Astrocyte of the cerebellum (primary cell): ENCODE measurements around the gene AGPAT4.

Source experiments
- DNase-seq: peaks from one replicate; pipeline ENCODE4 v3.0.0-alpha.2; 2011; ENCODE audit warnings: low read depth
- H3K4me3 ChIP-seq: 2 replicates; pipeline ENCODE4 v1.5.1; 2011; ENCODE audit warnings: mild to moderate bottlenecking, low read depth, low read length, moderate library complexity
- in situ Hi-C: cut with HindIII; loops from 2 replicates; pipeline ENCODE4 v1.10.0; 2017; ENCODE audit warnings: low sequenced_read_pairs
- TF ChIP-seq, protein P1 (sequence below): IDR thresholded peaks from 2 replicates; pipeline ENCODE4 v1.5.1; 2012; ENCODE audit warnings: low read length, low read depth, moderate library complexity, mild to moderate bottlenecking; ENCODE audit errors: missing control alignments

The AGPAT4 gene

DNA sequence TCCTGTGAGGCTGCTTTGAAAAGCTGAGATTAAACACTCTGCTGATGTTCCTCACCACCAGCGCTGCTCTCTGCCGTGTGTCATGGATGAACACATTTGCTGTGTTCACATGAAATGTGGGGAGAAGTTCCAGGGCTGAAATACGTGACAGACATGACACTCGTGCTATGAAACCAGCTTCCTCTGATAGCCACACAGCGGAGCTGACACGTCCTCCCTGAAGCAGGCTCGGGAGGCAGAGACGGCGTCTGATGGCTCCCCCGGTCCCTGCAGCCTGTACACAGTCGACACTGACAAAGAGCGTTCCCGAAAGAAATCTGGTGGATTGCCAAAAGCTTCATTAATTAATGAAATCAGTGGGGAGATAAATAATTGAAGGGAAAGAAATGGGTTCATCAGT is 17.5 kb downstream of the AGPAT4 start:
- in situ Hi-C loops: loop anchor here (10.0 kb wide), 1 partner anchor 322 kb away; no protein-coding TSS in a partner anchor
- DNase-seq: no peak

GRCh38 chr6:161255518-161255917 is 18.3 kb downstream of the AGPAT4 start:
- in situ Hi-C loops: loop anchor here (10.0 kb wide), 1 partner anchor 321 kb away; no protein-coding TSS in a partner anchor
- TF ChIP-seq, protein P1, sequence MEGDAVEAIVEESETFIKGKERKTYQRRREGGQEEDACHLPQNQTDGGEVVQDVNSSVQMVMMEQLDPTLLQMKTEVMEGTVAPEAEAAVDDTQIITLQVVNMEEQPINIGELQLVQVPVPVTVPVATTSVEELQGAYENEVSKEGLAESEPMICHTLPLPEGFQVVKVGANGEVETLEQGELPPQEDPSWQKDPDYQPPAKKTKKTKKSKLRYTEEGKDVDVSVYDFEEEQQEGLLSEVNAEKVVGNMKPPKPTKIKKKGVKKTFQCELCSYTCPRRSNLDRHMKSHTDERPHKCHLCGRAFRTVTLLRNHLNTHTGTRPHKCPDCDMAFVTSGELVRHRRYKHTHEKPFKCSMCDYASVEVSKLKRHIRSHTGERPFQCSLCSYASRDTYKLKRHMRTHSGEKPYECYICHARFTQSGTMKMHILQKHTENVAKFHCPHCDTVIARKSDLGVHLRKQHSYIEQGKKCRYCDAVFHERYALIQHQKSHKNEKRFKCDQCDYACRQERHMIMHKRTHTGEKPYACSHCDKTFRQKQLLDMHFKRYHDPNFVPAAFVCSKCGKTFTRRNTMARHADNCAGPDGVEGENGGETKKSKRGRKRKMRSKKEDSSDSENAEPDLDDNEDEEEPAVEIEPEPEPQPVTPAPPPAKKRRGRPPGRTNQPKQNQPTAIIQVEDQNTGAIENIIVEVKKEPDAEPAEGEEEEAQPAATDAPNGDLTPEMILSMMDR: no peak
- no peak overlapping the region for H3K4me3 ChIP-seq
- no peak for DNase-seq

More for the DNA sequence above, 17.5 kb downstream of the AGPAT4 start:
- no peak overlapping the region for H3K4me3 ChIP-seq
- TF ChIP-seq, protein P1: no peak

DNA sequence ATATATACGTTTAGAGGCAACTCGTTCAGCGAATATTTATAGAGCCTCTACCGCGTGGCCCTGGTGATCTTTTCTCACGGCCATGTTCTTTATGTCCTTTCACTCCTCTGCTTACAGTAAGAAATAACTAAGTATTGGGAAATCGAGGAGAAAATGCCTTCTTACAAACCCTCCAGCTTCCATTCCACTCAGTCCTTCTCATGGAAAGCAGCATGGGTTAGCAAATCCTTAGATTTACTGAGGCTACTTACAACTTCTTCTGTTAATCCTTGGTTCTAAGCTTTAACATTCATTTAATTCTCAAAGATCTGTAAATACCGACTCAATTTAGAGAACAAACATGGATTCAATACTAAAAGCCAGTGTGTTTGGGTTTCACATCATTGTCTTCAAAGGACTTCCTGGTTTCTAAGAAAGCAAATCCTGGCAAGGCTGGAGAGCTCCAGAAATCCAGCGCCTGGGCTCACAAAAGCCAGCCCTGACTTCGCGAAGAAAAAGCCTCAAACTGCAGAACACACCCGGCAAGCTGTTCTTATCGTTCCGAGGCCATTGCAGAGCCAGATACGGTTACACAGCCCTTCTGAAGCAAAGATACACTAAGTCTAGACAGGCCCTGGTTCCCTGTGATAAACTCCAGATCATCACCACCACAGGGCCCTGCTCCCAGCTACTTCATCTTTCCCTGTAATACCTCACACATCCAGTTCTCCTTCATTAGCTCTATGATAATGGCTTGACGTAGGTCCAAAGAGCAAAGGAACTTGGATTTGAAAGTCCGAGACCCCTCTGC is 19.2 kb downstream of the AGPAT4 start:
- in situ Hi-C loops: loop anchor here (10.0 kb wide), 1 partner anchor 320 kb away; no protein-coding TSS in a partner anchor
- TF ChIP-seq, protein P1: no peak
- no peak for DNase-seq
- no peak overlapping the region for H3K4me3 ChIP-seq

- H3K4me3 ChIP-seq: no peak overlapping the region
- in situ Hi-C loops: loop anchor here (10.0 kb wide), 1 partner anchor 319 kb away; no protein-coding TSS in a partner anchor
- DNase-seq: no peak
- TF ChIP-seq, protein P1: no peak
Measured at GRCh38 chr6:161254126-161254463, 19.8 kb downstream of the AGPAT4 start.

DNA sequence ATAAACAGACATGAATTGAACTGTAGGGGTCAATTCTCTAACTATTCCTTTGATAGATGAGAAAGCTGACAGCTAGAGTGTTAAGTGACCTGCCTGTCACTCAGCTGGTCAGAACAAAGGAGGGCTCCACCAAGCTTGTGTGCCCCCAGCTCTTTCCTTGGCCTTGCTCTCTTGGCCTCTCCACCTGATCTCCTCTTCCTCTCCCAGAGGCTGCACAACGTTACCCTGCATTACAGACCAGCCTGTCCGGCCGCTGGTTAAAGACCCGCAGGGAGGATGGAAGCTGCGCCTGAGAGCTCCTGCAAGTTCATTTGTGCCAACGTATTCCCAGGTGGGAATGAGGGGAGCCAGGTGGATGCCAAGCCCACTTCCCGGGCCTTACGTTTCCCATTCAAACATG is 22.5 kb downstream of the AGPAT4 start:
- DNase-seq: no peak
- in situ Hi-C loops: loop anchor here (10.0 kb wide), 1 partner anchor 317 kb away; no protein-coding TSS in a partner anchor
- no peak overlapping the region for H3K4me3 ChIP-seq
- TF ChIP-seq, protein P1: no peak

DNA sequence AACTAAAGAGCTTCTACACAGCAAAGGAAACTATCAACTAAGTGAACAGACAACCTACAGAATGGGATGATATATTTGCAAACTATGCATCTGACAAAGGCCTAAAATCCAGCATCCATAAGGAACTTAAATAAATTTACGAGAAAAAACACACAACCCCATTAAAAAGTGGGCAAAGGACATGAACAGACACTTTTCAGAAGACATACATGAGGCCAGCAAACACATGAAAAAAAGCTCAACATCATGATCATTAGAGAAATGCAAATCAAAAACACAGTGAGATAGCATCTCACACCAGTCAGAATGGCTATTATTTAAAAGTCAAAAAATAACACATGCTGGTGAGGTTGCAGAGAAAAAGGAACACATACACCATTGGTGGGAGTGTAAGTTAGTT is 24.5 kb downstream of the AGPAT4 start:
- in situ Hi-C loops: no loop called here
- TF ChIP-seq, protein P1: no peak
- no peak for DNase-seq
- H3K4me3 ChIP-seq: no peak overlapping the region
